Measurements from ENCODE around the gene C16orf54.
"Not testable (repeated sequence)": the region's sequence is repeated elsewhere in the genome, so short reads cannot be mapped to it uniquely, and the experiment has no call there.

C16orf54 gene

DNA sequence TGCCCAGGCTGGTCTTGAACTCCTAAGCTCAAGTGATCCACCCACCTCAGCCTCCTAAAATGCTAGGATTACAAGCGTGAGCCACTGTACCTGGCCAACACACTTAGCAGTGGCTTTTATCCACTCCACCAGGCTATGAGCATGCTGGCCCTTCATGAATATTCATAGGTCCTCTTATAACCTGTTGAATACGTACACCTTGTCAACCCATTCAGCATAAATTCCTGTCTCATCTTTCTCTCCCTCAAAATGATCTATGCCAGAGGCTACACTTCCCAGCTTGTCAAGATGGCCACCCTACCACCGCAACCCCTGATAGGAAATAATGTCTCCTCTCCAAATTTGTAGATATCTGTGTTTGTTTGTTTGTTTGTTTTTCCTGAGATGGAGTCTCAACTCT is 21.3 kb upstream of the C16orf54 start:
- DNase-seq = no peak

DNA sequence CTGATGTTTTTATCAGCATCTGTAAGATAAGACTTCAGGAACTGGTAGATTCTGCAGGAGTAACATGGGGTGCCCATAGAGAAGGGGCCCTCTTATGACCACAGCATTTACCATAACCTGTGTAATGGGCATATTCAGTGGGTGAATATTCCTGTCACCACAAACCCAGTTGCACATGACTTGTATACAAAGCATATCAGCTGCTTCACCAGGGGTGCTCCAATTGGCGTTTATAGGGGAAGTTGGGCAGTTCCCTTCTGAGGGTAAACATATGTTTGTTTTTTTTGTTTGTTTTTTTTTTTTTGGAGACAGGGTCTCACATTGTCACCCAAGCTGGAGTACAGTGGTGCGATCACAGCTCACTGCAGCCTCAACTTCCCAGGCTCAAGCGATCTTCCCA is 20.8 kb upstream of the C16orf54 start:
- no peak for DNase-seq

DNA sequence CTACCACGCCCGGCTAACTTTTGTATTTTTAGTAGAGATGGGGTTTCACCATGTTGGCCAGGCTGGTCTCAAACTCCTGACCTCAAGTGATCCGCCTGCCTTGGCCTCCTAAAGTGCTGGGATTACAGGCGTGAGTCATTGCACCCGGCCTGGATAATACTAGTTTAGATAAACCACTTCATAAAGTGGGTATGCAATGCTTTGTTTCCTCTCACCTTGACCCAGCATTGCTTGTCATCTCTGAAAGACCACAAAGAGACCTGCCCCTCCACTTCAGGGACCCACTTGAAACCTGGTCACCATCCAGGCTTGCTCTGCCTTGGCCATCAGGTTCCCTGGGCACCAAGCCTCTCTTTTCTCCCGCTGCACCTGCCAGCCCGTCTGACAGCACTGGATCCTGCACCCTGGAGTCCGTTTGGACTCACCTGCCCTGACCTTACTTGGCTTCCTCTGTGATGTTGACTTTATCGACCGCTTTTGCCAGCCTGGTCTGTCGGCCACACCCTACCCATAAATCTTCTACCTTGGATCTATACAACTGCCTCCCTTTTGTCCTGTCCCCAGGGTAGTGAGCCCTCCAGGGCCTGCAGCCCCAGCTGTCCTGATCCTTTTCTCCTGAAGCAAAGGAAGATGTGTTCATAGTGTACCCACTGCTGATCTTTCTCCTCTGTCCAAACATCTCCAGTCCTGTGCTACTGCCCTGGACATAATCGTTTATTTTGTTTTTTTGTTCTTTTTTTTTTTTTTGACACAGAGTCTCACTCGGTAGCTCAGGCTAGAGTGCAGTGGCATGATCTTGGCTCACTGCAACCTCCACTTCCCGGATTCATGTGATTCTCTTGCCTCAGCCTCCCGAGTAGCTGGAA is 19.6 kb upstream of the C16orf54 start:
- DNase-seq = no peak

DNA sequence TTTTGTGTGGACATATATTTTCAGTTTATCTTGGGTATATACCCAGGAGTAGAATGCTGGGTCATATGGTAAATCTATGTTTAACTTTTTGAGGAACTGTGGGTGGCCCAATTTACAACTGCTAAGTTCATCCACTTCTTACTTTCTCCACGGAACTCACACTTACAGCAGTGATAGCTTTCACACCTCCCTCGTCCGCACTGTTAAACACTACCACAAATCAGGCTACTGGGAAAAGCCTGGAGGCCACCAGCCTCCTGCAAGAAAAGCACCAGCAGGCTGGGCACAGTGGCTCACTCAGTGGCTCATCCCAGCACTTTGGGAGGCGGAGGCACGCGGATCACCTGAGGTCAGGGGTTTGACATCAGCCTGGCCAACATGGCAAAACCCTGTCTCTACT is 17.5 kb upstream of the C16orf54 start:
- no peak for DNase-seq

DNA sequence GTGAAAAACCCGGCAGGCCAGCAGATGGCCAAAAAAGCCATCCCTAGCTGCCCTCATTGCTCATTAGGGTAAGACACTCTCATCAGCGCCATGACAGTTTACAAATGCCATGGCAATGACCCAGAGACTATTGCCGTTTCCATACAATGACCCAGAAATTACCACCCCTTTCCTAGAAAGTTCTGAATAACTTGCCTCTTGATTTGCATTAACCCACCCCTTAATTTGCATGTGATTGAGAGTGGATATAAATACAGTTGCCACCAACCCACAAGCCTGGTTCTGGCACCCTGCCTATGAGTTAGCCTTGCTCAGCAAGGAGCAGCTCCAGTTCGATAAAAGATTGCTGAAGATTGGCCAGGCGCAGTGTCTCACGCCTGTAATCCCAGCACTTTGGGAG is 16.1 kb upstream of the C16orf54 start:
- DNase-seq = peak; percentile 39

DNA sequence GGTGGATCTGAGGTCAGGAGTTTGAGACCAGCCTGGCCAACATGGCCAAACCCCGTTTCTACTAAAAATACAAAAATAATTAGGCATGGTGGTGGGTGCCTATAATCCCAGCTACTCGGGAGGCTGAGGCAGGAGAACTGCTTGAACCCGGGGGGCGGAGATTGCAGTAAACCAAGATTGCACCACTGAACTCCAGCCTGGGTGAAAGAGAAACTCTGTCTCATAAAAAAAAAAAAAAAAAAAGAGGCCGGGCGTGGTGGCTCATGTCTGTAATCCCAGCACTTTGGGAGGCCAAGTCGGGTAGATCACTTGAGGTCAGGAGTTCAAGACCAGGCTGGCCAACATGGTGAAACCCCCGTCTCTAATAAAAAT is 15.5 kb upstream of the C16orf54 start:
- not testable (repeated sequence) for DNase-seq

DNA sequence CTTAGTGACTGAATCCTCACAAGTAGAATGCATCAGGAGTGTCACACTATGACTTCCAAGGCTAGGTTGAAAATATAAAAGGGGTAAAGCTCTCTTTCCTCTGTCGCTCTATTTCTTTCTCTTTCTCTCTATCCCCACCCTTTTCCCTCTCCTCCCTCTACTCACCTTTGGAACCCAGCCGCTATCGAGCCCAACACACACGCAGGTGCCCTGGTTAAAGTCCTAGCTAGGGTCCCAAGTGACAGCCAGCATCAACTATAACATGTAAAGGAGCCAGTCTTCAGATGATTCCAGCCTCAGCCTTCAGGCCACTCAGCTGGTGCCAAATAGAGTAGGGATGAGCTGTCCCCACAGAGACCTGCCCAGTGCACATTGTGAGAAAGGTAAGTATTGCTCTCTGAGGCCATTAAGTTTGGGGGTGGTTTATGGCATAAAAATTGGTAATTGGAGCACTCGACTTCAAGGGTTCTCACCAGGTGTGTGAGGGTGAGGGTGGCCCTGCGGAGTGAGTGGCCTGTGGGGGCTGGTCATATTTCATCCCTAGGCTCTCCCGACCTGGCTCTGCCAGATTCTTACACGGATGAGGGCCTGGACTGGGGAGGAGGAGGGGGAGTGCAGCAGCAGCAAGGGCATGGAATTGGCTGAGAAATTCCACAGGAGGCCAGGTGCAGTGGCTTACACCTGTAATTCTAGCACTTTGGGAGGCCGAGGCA is 14.9 kb upstream of the C16orf54 start:
- DNase-seq = no peak

DNA sequence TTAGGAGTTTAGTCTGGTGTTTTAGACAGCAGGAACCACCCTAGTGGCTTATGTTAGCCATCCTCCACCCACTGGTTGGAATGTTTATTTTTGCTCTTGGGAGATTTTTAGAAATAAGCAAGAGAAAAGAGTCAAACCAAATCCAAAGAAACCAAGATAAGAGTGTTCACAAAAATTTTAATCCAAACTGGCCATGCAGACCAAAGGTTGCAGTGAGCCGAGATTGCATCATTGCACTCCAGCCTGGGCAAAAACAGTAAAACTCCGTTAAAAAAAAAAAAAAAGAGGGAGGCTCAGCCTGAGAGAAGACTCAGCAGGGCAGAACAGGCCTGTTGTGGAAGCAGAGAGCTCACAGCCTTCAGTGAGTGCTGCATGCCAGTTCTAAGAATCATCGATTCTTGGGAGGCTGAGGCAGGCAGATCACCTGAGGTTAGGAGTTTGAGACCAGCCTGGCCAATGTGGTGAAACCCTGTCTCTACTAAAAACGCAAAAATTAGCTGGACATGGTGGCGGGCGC is 12.2 kb upstream of the C16orf54 start:
- no peak for DNase-seq

DNA sequence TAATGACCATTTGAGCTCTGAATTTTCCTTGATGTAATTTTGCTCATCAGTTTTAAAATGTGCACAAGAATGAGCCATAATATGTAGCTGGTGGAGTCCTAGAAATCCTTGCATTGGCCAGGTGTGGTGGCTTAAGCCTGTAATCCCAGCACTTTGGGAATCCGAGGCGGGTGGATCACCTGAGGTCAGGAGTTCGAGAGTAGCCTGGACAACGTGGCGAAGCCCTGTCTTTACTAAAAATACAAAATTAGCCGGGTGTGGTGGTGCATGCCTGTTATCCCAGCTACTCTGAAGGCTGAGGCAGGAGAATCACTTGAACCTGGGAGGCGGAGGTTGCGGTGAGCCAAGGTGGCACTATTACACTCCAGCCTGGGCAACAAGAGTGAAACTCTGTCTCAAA is 11.3 kb upstream of the C16orf54 start:
- DNase-seq = not testable (repeated sequence)

DNA sequence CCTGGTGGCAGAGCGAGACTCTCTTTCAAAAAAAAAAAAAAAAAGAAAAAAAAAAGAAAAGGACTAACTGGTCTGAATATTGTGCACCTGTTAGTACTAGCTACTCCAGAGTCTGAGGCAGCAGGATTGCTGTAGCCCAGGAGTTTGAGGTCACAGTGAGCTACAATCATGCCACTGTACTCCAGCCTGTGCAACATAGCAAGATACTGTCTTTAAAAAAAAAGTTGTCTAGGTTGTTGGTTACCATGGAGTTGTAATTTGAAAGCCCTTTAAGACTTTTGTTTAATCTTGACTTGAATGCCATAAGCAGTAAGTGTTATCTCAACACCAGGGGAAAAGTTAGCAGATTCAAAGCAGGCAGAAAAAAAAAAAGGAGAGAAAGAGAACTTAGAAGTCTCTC is 10.9 kb upstream of the C16orf54 start:
- peak; percentile 25 for DNase-seq

DNA sequence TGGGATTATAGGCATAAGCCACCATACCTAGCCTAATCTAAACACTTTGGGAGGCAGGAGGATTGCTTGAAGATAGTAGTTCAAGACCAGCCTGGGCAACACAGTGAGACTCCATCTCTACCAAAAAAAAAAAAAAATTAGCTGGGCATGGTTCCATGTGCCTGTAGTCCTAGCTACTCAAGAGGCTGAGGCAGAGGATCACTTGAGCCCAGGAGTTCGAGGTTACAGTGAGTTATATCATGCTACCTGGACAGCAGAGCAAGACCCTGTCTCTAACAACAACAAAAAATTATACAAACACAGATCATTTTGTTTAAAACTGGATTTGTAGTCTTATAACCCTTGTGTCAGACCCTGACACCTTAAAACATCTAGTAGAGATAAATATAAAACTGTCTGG is 7.7 kb upstream of the C16orf54 start:
- no peak for DNase-seq

DNA sequence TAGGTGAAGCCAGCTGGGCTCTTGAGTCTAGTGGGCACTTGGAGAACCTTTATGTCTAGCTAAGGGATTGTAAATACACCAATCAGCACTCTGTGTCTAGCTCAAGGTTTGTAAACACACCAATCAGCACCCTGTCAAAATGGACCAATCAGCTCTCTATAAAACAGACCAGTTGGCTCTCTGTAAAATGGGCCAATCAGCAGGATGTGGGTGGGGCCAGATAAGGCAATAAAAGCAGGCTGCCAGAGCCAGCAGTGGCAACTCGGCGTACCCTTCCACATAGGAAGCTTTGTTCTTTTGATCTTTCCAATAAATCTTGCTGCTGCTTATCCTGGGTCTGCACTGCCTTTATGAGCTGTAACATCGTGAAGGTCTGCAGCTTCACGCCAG is 3.0 kb upstream of the C16orf54 start:
- DNase-seq = not testable (repeated sequence)

DNA sequence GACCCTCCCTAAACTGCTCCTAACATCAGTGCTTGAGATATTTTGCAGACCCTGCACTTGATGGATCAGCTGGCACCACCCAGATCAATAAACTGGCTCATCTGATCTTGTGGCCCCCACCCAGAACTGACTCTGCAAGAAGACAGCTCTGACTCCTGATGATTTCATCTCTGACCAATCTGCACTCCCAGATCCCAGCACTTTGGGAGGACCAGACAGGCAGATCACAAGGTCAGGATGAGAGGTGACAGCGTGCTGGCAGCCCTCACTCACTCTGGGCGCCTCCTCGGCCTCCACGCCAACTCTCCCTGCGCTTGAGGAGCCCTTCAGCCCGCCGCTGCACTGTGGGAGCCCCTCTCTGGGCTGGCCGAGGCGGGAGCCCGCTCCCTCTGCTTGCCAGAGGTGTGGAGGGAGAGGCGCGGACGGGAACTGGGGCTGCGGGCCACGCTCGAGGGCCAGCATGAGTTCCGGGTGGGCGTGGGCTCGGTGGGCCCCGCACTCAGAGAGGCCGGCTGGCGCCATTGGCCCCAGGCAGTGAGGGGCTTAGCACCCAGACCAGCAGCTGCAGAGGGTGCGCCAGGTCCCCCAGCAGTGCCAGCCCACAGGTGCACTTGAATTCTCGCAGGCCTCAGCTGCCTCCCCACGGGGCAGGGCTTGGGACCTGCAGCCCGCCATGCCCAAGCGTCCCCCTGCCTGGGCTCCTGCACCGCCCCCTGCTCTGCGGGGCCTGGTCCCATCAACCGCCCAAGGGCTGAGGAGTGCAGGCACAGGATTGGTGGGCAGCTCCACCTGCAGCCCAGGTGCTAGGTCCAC is 2.4 kb upstream of the C16orf54 start:
- DNase-seq = no peak

DNA sequence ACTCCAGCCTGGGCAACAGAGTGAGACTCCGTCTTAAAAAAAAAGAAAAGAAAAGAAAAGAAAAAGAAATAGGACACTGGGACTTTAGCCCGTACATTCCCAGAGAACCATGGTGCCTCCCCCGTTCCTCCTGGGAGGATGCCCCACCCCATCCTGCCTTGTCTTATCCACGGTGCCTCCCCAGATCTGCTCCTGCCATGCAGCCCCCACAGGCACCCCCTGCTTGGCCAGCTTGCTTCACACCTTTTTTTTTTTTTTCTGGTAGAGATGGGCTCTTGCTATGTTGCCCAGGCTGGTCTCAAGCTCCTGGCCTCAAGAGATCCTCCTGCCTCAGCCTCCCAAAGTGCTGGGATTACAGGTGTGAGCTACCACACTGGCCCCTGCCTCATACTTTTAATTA is 728 bp upstream of the C16orf54 start:
- not testable (repeated sequence) for DNase-seq

DNA sequence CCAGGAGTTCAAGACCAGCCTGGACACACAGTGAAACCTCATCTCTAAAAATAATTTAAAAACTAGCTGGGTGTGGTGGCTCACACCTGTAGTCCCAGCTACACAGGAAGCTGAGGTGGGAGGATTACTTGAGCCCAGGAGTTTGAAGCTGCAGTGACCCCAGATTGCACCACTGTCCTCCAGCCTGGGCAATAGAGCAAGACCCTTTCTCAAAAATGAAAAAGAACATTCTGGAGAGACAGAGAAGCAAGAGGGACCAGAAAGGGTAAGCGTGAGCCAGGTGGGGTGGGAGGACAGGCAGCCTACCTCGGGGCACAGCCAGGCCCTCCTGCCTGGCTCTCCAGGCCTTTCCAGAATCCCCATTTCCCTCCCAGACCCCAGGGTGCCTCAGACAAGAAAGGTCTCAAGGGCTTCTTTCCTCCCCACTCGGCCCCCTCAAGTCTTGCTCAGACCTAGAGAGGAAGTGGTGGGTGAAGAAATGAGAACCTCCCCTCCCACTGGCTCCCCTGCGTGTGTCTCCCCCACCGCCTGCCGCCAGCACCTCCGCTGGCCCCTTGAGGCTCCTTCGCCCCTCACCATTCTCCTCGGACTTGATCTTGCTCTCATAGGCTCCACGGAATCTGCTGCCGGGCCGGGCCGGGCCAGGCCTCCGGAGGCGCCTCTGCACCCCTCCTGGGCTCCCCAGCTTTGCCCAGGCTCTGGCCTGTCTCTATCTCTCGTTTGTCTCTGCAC is 503 bp downstream of the C16orf54 start:
- no peak for DNase-seq

DNA sequence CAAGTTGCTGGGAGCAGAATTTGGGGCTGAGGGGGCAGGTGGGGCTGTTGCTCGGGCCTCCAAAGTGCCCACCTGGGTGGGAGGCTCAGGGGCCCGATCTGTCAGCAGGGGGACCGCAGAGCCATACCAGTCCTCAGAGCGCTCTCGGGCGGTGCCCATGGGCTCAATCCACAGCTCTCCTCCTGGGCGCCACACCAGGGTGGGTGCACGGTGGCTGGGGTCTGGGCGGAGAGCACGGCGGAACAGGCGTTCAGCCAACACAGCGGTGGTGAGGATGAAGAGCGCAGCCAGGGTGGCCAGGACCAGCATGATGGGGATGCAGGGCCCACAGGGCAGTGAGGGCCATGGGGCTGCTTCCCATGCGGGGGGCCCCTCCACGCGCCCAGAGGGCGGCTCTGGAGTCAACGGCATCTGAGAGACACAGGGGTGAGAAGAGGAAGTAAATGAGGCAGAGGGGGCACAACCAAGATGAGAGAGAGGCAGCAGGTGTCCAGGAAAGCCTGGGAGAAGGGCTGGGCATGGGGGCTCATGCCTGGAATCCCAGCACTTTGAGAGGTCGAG is 1.2 kb downstream of the C16orf54 start:
- no peak for DNase-seq

DNA sequence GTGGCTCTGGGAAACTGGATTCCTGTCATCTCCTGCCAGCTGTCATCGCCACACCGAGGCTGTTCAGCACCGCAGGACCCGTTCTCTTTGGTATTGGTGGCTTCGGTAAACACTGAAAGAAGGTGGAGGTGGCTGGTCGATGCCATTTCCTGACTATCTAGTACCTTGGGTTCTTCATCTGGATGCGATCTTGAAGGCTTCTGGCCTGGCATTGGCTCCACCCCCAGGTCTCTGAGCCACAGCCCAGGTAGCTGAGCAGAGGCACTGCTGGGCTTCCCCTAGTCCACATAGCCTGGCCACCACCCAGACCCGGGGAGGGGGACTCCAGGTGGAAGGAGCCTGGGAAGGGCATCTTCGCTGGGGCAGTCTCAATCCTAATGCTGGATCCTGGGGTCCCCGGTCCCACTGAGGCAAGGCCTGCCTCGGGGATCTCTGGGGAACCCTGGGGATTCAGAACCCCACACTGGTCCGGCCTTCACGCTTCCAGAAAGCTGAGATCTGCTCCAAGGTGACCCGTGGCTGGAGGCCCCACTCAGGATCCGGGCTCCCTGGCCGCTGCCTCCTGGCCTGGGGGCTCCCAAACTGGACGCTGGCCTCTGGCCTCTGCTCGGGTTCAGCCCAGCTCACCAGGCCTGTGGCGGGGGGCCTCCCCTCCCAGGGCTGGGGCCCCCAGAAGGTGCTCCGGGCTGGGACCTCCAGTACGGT is 1.8 kb downstream of the C16orf54 start:
- DNase-seq = no peak

DNA sequence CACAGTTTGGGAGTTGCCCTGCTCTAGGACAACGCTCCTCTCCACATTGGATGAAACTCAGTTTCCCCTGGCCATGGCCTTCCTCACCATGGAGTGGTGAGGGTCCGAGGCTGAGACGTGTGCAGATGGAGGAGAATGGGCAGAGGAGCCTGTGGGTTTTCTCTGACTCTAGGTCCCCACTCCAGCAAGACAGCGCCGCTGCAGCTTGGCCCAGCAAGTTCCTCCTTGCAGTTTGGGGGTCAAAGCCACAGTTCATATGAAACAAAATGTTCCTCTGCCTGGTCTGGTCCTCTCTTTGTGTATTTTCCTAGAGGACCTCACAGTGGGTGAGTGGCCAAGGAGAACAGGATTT is 2.3 kb downstream of the C16orf54 start:
- no peak for DNase-seq

DNA sequence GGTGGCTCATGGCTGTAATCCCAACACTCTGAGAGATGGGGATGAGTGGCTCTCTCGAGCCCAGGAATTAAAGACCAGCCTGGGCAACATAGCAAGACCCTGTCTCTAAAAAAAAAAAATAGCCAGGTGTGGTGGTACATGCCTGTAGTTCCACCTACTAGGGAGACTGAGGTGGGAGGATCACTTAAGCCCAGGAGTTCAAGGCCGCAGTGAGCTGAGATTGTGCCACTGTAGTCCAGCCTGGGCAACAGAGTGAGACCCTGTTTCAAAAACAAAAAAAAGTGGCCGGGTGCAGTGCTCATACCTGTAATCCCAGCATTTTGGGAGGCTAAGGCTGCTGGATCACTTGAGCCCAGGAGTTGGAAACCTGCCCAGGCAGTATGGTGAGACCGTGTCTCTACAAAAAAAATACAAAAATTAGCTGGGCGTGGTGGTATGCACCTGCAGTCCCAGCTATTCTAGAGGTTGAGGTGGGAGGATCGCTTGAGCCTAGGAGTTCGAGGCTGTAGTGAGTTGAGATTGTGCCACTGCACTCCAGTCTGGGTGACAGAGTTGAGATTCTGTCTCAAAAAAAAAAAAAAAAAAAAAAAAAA is 3.0 kb downstream of the C16orf54 start:
- DNase-seq = peak; percentile 62

DNA sequence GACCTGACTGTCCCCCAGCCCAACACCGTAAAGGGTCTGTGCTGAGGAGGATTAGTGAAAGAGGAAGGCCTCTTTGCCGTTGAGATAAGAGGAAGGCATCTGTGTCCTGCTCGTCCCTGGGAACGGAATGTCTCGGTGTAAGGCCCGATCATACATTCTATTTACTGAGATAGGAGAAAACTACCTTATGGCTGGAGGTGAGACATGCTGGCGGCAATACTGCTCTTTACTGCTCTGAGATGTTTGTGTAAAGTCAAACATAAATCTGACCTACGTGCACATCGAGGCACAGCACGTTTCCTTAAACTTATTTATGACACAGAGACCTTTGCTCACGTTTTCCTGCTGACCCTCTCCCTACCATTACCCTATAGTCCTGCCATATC is 5.2 kb downstream of the C16orf54 start:
- not testable (repeated sequence) for DNase-seq

DNA sequence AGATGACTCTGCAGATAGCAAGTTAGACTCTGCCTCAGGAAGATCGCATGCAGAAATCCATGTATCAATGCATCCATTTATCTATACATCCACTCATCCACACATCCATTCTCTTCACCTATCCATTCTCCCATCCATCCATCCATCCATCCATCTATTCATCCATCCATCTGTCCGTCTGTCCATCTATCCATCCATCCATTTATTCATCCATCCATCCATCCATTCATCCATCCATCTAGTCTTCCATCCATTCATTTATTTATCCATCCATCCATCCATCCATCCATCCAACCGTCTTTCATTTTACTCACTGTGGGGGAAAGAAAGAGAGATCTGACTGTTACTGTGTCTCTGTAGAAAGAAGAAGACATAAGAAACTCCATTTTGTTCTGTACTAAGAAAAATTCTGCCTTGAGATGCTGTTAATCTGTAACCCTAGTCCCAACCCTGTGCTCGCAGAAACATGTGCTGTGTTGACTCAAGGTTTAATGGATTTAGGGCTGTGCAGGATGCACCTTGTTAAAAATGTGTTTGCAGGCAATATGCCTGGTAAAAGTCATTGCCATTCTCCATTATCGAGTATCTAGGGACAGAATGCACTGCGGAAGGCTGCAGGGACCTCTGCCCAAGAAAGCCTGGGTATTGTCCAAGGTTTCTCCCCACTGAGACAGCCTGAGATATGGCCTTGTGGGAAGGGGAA is 5.7 kb downstream of the C16orf54 start:
- DNase-seq = not testable (repeated sequence)
